HCT116 (cell line): ENCODE measurements around the gene TAMALIN. TPM values are rescaled to one million over a fixed set of nuclear protein-coding genes. Genes with fewer than 3 reads are reported as not detected.

Source experiments
- ATAC-seq: fragments of 200-7000 bp; cut with Tn5 transposase; 2 replicates; pipeline ENCODE4 v1.9.1; 2020; ENCODE audit warnings: mild to moderate bottlenecking, moderate library complexity
- BruUV-seq: library from RNA; stranded (reverse); fragments of 400-500 nt; replicated peaks from 2 replicates; lab custom pipeline; 2021; lab: Mats Ljungman, UMichigan
- CTCF ChIA-PET: fragments of 300-600 bp; sonication (Branson Sonifier 250); formaldehyde crosslinking; loops from one replicate; lab custom pipeline; 2021; ENCODE audit warnings: antibody characterized with exemption; lab: Charles Lee
- POLR2A ChIA-PET: fragments of 300-600, 350-600 bp; sonication (Branson Sonifier 250); formaldehyde crosslinking; loops from one replicate; lab custom pipeline; 2021; ENCODE audit warnings: antibody characterized with exemption; lab: Charles Lee
- RAD21 ChIA-PET, 2 experiments: fragments of 300-600 bp; sonication (Branson Sonifier 250); formaldehyde crosslinking; loops; one replicate each; lab custom pipeline; 2023; ENCODE audit warnings: low total read pairs in 2 of 2; ENCODE audit not compliant: uncharacterized antibody in 2 of 2, unreplicated experiment in 2 of 2, low non-redundant PET in 1 of 2; lab: Charles Lee
- DNase-seq: peaks from one replicate; pipeline ENCODE4 v3.0.0-alpha.2; 2010; ENCODE audit warnings: low read depth, low spot score
- H2AFZ ChIP-seq: fragments of 200-600 bp; shearing (Covaris generic), sonication (generic); 2 replicates; pipeline ENCODE4 v1.6.1; 2017; ENCODE audit warnings: low read depth, mixed run types, mixed read lengths, antibody characterized with exemption, low read length; ENCODE audit not compliant: poor library complexity, severe bottlenecking
- H3K27ac ChIP-seq: 2 replicates; pipeline ENCODE4 v1.5.1; 2012; ENCODE audit warnings: low read depth, low read length
- H3K27me3 ChIP-seq: fragments of 200-600 bp; sonication (generic); 2 replicates; pipeline ENCODE4 v1.6.1; 2016; ENCODE audit warnings: mixed run types, low read length, mixed read lengths; ENCODE audit not compliant: insufficient read depth
- H3K36me3 ChIP-seq, 2 experiments: fragments of 200-500 bp in 1 of 2; fragments of 200-600 bp in 1 of 2; sonication (Bioruptor generic) in 1 of 2; sonication (generic) in 1 of 2; 2 replicates each; pipeline versions ENCODE4 v1.5.1 to v1.6.1; 2014 to 2016; ENCODE audit warnings: low read length in 2 of 2, inconsistent platforms in 1 of 2, mixed read lengths in 1 of 2, mixed run types in 1 of 2; ENCODE audit not compliant: insufficient read depth in 2 of 2, control insufficient read depth in 1 of 2
- H3K4me1 ChIP-seq, 2 experiments: fragments of 200-600 bp in 1 of 2; sonication (generic) in 1 of 2; 2 replicates each; pipeline versions ENCODE4 v1.5.1 to v1.6.1; 2012 to 2017; ENCODE audit warnings: low read length in 2 of 2, inconsistent platforms in 1 of 2, mild to moderate bottlenecking in 1 of 2, mixed read lengths in 1 of 2, mixed run types in 1 of 2, moderate library complexity in 1 of 2; ENCODE audit not compliant: insufficient read depth in 2 of 2, control insufficient read depth in 1 of 2
- H3K4me2 ChIP-seq: fragments of 200-600 bp; sonication (generic); 2 replicates; pipeline ENCODE4 v1.6.1; 2017; ENCODE audit warnings: mixed run types, low read length, mixed read lengths
- H3K4me3 ChIP-seq, 2 experiments: fragments of 200-600 bp in 1 of 2; sonication (generic) in 1 of 2; replicated peaks in 1 of 2; 2 replicates each; pipeline ENCODE4 v1.5.1; 2011 to 2016; ENCODE audit warnings: low read length in 2 of 2, control low read depth in 1 of 2, low read depth in 1 of 2, mild to moderate bottlenecking in 1 of 2, mixed read lengths in 1 of 2, mixed run types in 1 of 2
- H3K79me2 ChIP-seq: fragments of 200-600 bp; sonication (generic); 2 replicates; pipeline ENCODE4 v1.6.1; 2017; ENCODE audit warnings: mild to moderate bottlenecking, mixed run types, low read length, moderate library complexity, mixed read lengths; ENCODE audit not compliant: insufficient read depth
- H3K9ac ChIP-seq: fragments of 200-600 bp; sonication (generic); 2 replicates; pipeline ENCODE4 v1.6.1; 2016; ENCODE audit warnings: low read length, mixed read lengths
- H3K9me2 ChIP-seq: fragments of 200-600 bp; sonication (generic), shearing (Covaris generic); 2 replicates; pipeline ENCODE4 v1.6.1; 2017; ENCODE audit warnings: mixed run types, mild to moderate bottlenecking, moderate library complexity; ENCODE audit not compliant: insufficient read depth
- H3K9me3 ChIP-seq, 2 experiments: fragments of 200-500 bp in 1 of 2; fragments of 200-600 bp in 1 of 2; sonication (Bioruptor generic) in 1 of 2; sonication (generic) in 1 of 2; 2 replicates each; pipeline ENCODE4 v1.6.1; 2014 to 2017; ENCODE audit warnings: low read length in 2 of 2, mixed read lengths in 2 of 2, inconsistent platforms in 1 of 2, low read depth in 1 of 2, mild to moderate bottlenecking in 1 of 2, mixed run types in 1 of 2, moderate library complexity in 1 of 2; ENCODE audit not compliant: control insufficient read depth in 1 of 2, insufficient read depth in 1 of 2
- H4K20me1 ChIP-seq: fragments of 200-600 bp; sonication (generic), shearing (Covaris generic); 2 replicates; pipeline ENCODE4 v1.6.1; 2017; ENCODE audit warnings: mixed run types, mild to moderate bottlenecking, moderate library complexity; ENCODE audit not compliant: insufficient read depth
- CEBPB ChIP-seq: IDR thresholded peaks from 2 replicates; pipeline ENCODE4 v1.6.1; 2012; ENCODE audit warnings: low read depth
- CTCF ChIP-seq, 3 experiments: fragments of 200-600 bp in 1 of 3; sonication (generic) in 1 of 3; IDR thresholded peaks in 2 of 3; conservative IDR thresholded peaks in 1 of 3; 2 replicates each; pipeline ENCODE4 v1.5.1; 2012 to 2017; ENCODE audit warnings: low read depth in 2 of 3, low read length in 2 of 3, antibody characterized with exemption in 1 of 3, borderline replicate concordance in 1 of 3, control low read depth in 1 of 3, mild to moderate bottlenecking in 1 of 3, mixed read lengths in 1 of 3, mixed run types in 1 of 3, moderate library complexity in 1 of 3; ENCODE audit not compliant: insufficient read depth in 1 of 3
- EGR1 ChIP-seq: IDR thresholded peaks from 2 replicates; pipeline ENCODE4 v1.6.1; 2012; ENCODE audit warnings: low read depth
- EZH2phosphoT487 ChIP-seq: fragments of 200-600 bp; IDR thresholded peaks from 2 replicates; pipeline ENCODE4 v1.6.1; 2018; ENCODE audit warnings: antibody characterized with exemption, borderline replicate concordance
- FOSL1 ChIP-seq: IDR thresholded peaks from 2 replicates; pipeline ENCODE4 v1.6.1; 2012; ENCODE audit warnings: low read depth
- MAX ChIP-seq: IDR thresholded peaks from 2 replicates; pipeline ENCODE4 v1.6.1; 2012
- POLR2AphosphoS5 ChIP-seq: IDR thresholded peaks from 2 replicates; pipeline ENCODE4 v1.6.1; 2011; ENCODE audit warnings: mild to moderate bottlenecking, low read depth, low read length, moderate library complexity
- RAD21 ChIP-seq: IDR thresholded peaks from 2 replicates; pipeline ENCODE4 v1.6.1; 2012; ENCODE audit warnings: low read depth, mild to moderate bottlenecking
- TCF7L2 ChIP-seq: IDR thresholded peaks from 2 replicates; pipeline ENCODE4 v1.7.0; 2011; ENCODE audit warnings: borderline replicate concordance, inconsistent platforms; ENCODE audit not compliant: insufficient read depth, insufficient read length; ENCODE audit errors: extremely low read depth
- ZFX ChIP-seq: fragments of 450-650 bp; IDR thresholded peaks from 2 replicates; pipeline ENCODE4 v1.6.1; 2017
- intact Hi-C: fragments of 100-400 bp; cut with micrococcal nuclease; formaldehyde crosslinking; loops from 2 replicates; pipeline ENCODE4 v1.10.0; 2022
- total RNA-seq: library from RNA; stranded (reverse); gene quantifications from one replicate; pipeline ENCODE4 v1.2.1, GENCODE V29; 2021; ENCODE audit not compliant: unreplicated experiment

Gene TAMALIN
- total RNA-seq, 1 experiment from 2014 or later = 1.1 TPM

GRCh38 chr12:51975196-51975595, 31.6 kb upstream of the TAMALIN start:
- peaks cover 12 to 17% of the 10 kb centered on the region in 2 experiments for H3K4me1 ChIP-seq
- BruUV-seq = no TSS peak
- no peak overlapping the region for H3K4me3 ChIP-seq
- no peak overlapping the region for H3K9ac ChIP-seq
- H3K27me3 ChIP-seq = no peaks in the 10 kb centered on the region
- no peak overlapping the region for H3K4me2 ChIP-seq
- peaks cover 40% of the 10 kb centered on the region for H3K79me2 ChIP-seq
- no peak for ATAC-seq
- ChIA-PET POLR2A (no interaction called here), CTCF (no interaction called here)
- no peak overlapping the region for H2AFZ ChIP-seq
- intact Hi-C loops = loop anchor here (5.0 kb wide), 1 partner anchor 148 kb away; no protein-coding TSS in a partner anchor
- no peaks in the 10 kb centered on the region for H3K9me2 ChIP-seq
- H3K27ac ChIP-seq = no peak overlapping the region
- peaks cover 5 to 13% of the 10 kb centered on the region in 2 experiments; a peak in 2 of 4 replicates for H3K36me3 ChIP-seq
- TF ChIP-seq MAX = no peak
- no peak for TF ChIP-seq EGR1
- TF ChIP-seq ZFX = no peak
- no peak for TF ChIP-seq CTCF (IDR thresholded peaks at IDR 0.05 in 2 of 3, conservative IDR thresholded peaks at IDR 0.05 in 1 of 3; ENCODE audit: borderline replicate concordance in 1 of 3, insufficient read depth in 1 of 3, low read depth in 2 of 3, low read length in 2 of 3)
- no peak for TF ChIP-seq RAD21
- TF ChIP-seq POLR2AphosphoS5 = no peak
- TF ChIP-seq CEBPB = no peak
- TF ChIP-seq EZH2phosphoT487 = no peak
- no peak for TF ChIP-seq FOSL1
- TF ChIP-seq TCF7L2 = no peak
- TF ChIP-seq, all 23 proteins: peak for 0
- Histone ChIP-seq H3K9me3 (no peaks in the 10 kb centered on the region), H4K20me1 (no peaks in the 10 kb centered on the region; the same call in 1 of the 2 replicates)
- RAD21 ChIA-PET = no interaction called here
- DNase-seq = no peak
